HuH-7.5 (cell line): Measurements from ENCODE around the gene AOAH.

Source experiments
- DNase-seq: peaks from one replicate; pipeline ENCODE4 v3.0.0; 2011; ENCODE audit warnings: low spot score

The AOAH gene

GRCh38 chr7:36601601-36602000 is 122.7 kb downstream of the AOAH start:
- DNase-seq: no peak

- no peak for DNase-seq
Measured at GRCh38 chr7:36600869-36601530, 123.3 kb downstream of the AOAH start.

- DNase-seq: no peak
Measured at GRCh38 chr7:36600314-36600682, 124.0 kb downstream of the AOAH start.

- DNase-seq: no peak
Measured at GRCh38 chr7:36599645-36600313, 124.5 kb downstream of the AOAH start.

GRCh38 chr7:36598054-36598674 is 126.1 kb downstream of the AOAH start:
- no peak for DNase-seq

- DNase-seq: no peak
Measured at GRCh38 chr7:36597090-36597773, 127.1 kb downstream of the AOAH start.

DNA sequence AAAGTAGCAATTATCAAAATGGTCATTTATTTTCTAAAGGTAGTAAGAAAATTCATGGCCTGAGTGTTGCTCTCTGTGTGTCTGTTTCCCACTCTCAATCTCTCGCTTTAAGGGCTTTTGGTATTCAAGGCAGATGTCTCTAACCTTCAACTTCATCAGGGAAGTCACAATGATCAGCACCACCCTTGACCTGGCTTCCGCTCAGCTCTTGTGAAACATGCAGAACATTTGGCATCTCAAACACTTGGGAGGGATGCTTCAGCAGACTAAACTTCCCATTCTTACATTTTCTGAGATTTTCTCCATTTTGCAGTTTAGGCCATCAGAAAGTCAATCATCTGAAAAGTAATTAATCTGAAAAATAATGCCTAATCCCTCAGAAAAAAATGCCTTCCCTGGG is 129.8 kb downstream of the AOAH start:
- DNase-seq: no peak

DNA sequence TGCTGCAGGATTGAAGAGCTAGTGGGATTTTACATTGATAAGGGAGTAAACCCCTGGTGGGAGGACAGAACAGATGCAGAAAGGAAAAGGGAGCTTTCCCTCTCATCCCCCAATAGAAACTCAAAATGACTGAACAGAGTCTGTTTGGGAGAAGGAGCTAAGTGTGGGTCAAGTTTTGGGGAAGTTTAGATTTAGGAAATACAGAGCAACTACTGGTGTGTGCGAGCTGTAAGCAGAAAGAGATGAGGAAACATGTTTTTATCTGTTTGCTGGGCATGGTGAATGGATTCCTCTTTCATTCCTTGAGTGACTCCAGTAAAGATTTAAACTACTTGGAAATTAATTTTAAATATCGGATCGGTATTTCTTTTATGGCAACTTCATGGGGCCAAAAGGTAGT is 132.7 kb downstream of the AOAH start:
- no peak for DNase-seq

- DNase-seq: no peak
Measured at GRCh38 chr7:36589391-36589790, 134.9 kb downstream of the AOAH start.

- DNase-seq: no peak
Measured at GRCh38 chr7:36583318-36583717, 141.0 kb downstream of the AOAH start.

DNA sequence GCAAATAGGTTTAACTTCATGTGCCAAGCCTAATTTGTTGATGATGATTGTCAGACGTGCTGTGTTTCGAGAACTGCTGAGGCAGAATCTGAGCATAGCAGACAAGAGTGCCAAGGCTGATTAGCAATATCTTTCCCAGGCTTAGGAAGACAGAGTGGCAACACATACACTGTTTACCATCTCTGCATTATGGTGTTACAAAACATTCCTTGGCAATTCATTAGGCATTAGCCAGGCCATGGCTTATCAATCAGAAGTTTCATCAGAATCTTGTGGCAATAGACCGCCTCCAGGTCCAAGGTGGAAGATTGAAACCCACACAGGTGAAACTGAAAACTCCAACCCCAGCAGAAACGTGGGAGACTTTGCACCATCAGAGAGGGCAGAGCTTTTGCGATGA is 148.5 kb downstream of the AOAH start:
- DNase-seq: no peak

GRCh38 chr7:36573066-36573465 is 151.2 kb downstream of the AOAH start:
- DNase-seq: no peak

DNA sequence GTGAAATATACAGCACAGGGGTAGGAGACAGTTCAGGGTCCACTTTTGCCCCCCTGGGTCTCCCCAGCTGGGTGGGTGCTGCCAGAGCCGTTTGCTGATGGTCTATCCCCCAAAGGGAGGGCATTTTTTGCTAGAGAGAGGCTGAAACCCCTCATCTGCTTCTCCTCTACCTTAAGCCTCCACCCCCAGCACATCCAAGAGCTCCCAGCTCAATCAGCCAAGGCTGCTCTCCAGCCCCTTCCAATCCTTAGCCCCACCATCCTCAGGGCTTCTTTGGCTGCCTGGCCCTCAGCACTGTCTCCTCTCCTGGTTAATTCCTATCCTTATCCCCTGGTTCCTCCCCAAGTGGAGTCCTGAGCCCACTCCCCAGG is 153.1 kb downstream of the AOAH start:
- DNase-seq: no peak

DNA sequence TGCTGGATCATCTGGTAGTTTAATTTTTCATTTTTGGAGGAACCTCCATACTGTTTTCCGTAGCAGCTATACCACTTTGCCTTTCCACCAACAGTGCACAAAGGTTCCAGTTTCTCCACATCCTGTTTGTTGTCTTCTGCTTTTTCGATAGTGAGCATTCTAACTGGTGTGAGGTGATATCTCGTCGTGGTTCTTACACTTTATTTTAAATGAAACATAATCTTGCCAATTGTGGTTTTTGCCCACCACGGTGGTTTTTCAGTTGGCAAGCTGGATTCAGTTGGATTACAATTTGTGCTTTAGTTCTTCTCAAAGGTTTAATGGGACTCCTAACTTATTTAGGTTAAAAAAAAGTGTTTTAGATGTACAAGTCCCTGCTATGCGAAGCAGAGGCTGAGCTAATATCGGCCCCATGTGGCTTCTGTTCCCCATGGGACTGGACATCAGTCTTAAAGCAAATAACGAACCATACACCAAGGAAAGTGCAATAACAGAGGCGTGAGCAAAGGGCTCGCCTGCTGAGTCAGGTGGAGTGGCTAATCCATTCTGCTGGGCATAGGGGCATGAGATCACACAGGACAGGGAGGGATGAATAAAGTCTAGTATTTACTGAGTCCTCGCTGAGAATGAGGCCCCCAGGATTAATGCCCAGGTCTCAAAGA is 153.6 kb downstream of the AOAH start:
- no peak for DNase-seq

GRCh38 chr7:36568452-36568849 is 155.8 kb downstream of the AOAH start:
- DNase-seq: no peak

DNA sequence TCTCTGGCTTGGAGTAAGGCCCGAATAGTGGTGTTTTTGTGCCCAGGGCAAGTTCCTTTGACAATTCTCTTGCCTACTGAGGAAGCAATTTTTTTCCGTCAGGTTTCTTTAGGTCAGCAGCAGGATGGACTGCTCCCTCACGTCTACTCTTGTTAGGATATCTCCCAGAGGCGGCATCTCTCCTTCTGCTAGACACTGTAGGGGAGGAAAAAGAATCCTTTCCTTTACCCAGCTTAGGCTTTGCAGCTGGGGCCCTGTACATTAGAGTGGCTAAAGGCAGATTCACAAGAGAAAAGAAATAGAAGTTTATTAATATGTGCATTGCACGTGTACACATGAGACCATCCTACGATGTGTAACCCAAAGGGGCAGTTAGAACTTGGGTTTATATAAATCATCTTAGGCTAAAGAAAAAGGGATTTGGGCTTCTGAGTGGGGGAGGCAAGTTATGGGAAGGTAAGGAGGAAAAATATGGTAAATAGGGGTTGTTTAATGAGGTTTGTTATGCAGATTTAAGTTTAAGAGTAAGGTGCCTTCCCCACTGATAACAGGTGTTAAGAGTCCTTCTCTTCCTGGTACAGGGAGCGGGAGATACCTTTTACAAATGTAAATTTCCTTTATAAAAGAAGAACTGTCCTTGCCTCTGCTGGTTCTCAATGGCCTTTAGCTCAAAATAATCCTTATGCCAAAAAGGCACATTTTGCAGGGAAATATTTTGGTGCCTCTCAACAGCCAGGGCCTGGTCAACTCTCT is 156.4 kb downstream of the AOAH start:
- no peak for DNase-seq

DNA sequence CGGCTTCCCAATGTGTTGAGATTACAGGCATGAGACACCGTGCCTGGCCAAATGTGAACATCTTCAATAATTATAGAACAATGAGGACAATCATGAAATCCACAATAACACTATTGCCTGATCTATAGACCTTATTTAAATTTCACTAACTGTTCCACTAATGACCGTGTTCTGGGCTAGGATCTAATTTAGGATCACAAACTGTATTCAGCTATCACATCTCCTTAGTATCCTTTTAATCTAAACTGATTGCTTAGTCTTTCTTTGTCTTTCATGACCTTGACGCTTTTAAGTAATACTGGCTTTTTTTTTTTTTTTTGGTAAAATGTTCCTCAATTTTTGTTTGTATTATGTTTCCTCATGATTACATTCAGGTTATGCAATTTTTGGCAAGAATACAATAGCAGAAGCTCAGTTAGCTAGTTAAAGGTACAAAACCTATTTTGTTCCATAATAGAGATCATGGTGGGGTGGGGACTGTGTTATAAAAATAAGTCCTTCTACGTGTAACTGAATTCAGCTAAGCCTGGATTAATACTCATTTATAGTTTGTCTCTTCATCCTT is 158.4 kb downstream of the AOAH start:
- no peak for DNase-seq

GRCh38 chr7:36564489-36564888 is 159.8 kb downstream of the AOAH start:
- no peak for DNase-seq

GRCh38 chr7:36563706-36564327 is 160.5 kb downstream of the AOAH start:
- DNase-seq: no peak

GRCh38 chr7:36562121-36562520 is 162.2 kb downstream of the AOAH start:
- DNase-seq: no peak

GRCh38 chr7:36549029-36549428 is 175.3 kb downstream of the AOAH start:
- no peak for DNase-seq
